Measurements from ENCODE around the gene SLC17A1.
A peak's percentile ranks its signal among the peaks of the same experiment; 100 is the strongest.

Gene SLC17A1

GRCh38 chr6:25787428-25787827 is 44.4 kb downstream of the SLC17A1 start:
- no peak for TF ChIP-seq CTCF (conservative IDR thresholded peaks at IDR 0.05; ENCODE audit: low read length)
- DNase-seq (ENCODE audit: low read depth) = no peak
- no peak overlapping the region for H3K4me3 ChIP-seq (ENCODE audit: low read length)

DNA sequence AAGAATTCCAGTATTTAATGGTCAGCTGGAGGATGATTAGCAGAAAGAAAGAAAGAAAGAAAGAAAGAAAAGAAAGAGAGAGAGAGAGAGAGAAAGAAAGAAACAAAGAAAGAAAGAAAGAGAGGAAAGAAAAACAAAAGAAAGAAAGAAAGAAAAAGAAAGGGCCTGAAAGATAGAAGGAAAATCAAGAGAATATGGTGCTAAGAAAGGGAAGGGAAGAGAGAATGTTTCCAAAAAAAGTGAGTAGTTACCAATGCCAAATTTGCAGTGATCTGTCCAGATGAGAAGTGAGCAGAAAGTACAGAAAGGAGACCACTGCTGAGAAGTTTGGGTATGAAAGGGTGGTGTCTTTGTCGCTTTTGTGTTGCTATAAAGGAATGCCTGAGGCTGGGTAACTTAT is 50.7 kb downstream of the SLC17A1 start:
- H3K4me3 ChIP-seq (ENCODE audit: low read length) = no peak overlapping the region
- DNase-seq (ENCODE audit: low read depth) = no peak
- no peak for TF ChIP-seq CTCF (conservative IDR thresholded peaks at IDR 0.05; ENCODE audit: low read length)

DNA sequence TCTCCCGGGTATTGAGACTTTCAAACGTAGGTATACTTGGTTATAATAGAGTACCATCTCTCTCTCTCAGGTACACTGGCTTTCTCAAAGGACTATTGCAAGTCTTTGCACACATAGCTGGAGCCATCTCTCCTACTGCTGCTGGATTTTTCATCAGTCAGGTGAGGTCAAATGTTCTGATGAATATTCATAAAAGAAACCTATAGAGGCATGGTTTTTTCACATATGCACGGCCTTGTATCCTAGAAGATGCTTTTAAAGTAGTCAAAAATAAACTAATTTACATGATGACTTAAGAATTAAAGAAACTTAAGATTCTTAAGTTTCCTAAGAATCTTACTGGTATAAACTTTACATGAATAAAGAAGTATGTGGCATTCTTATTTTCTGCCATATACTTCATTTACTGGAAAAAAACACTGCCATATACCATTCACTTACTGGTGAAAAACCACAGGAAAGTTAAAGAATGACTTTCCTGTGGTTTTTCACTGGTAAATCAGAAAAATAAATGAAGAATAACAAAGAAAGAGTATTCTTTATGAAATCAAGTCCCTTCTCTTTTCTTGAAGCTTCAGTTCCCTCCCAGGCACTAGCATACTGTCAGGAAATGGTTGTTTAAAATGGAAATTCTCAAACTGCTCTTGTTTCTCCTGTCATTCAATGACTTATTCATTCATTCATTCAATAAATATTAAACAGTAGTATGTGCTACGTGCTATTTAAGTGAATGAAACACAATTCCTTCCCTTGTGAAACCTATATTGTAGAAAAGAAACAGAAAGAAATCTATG is 53.8 kb downstream of the SLC17A1 start:
- no peak for DNase-seq (ENCODE audit: low read depth)
- no peak for TF ChIP-seq CTCF (conservative IDR thresholded peaks at IDR 0.05; ENCODE audit: low read length)
- H3K4me3 ChIP-seq (ENCODE audit: low read length) = no peak overlapping the region

GRCh38 chr6:25777031-25777430 is 54.8 kb downstream of the SLC17A1 start:
- TF ChIP-seq CTCF (conservative IDR thresholded peaks at IDR 0.05; ENCODE audit: low read length) = no peak
- no peak for DNase-seq (ENCODE audit: low read depth)

DNA sequence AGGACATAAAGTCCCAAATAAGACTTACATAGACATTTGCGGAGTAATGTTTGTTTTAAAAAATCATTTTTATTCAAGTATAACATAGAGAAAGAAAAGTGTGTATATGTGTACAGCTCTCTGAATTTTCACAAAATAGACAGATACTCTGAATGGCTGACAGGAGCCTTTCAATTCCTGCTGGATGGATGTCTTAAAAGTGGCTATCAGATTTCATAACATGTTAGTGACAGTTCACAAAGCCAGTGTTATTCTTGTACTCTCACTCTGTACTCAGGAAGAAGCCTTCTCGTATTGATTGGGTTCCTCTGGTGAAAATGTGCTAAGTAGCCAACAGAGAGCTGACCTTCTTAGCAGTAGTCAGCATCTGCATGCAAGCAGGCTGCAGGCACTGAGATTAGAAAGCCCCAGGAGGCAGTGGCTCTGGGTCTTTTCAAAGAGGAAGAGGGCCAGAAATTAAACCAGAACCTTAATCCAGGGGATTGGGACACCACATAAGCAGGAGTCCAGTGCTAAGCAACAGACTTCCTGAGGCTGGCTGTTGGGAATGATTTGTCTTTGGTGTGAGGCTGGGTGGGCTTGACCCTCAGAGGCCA is 57.6 kb downstream of the SLC17A1 start:
- TF ChIP-seq CTCF (conservative IDR thresholded peaks at IDR 0.05; ENCODE audit: low read length) = no peak
- no peak for DNase-seq (ENCODE audit: low read depth)

More at GRCh38 chr6:25777031-25777430, 54.8 kb downstream of the SLC17A1 start:
- no peak overlapping the region for H3K4me3 ChIP-seq (ENCODE audit: low read length)

GRCh38 chr6:25769983-25770382 is 61.9 kb downstream of the SLC17A1 start:
- no peak for TF ChIP-seq CTCF (conservative IDR thresholded peaks at IDR 0.05; ENCODE audit: low read length)
- no peak overlapping the region for H3K4me3 ChIP-seq (ENCODE audit: low read length)
- peak; percentile 33 for DNase-seq (ENCODE audit: low read depth)

More for the DNA sequence above, 57.6 kb downstream of the SLC17A1 start:
- H3K4me3 ChIP-seq (ENCODE audit: low read length) = no peak overlapping the region

DNA sequence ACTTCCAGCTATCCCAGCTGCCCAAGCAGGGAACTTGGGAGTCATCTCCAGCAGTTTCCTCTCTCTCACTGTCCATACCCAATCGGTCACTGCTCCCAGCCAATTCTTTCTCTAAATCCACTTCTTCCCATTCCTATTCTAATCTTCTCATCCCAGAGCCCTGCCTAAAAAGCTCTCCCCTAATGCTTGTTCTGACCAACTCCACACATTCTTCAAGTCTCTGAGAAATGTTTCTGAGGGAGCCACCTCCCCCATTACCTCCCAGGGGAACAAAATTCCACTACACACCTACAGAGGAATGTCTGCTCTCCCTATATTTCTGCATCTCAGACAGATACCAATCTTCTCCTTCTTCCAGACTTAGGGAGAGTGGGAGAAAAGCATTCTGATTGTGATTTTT is 63.3 kb downstream of the SLC17A1 start:
- no peak for TF ChIP-seq CTCF (conservative IDR thresholded peaks at IDR 0.05; ENCODE audit: low read length)
- DNase-seq (ENCODE audit: low read depth) = no peak
- no peak overlapping the region for H3K4me3 ChIP-seq (ENCODE audit: low read length)

Data from AG10803 (cell line).